ENCODE data around the gene ZRSR2. TPM values are rescaled to one million over a fixed set of nuclear protein-coding genes. Genes with fewer than 3 reads are reported as not detected.
"Not testable (repeated sequence)": the region's sequence is repeated elsewhere in the genome, so short reads cannot be mapped to it uniquely, and the experiment has no call there.

Gene ZRSR2
- total RNA-seq, 1 experiment from 2014 or later, result 6.4 TPM

DNA sequence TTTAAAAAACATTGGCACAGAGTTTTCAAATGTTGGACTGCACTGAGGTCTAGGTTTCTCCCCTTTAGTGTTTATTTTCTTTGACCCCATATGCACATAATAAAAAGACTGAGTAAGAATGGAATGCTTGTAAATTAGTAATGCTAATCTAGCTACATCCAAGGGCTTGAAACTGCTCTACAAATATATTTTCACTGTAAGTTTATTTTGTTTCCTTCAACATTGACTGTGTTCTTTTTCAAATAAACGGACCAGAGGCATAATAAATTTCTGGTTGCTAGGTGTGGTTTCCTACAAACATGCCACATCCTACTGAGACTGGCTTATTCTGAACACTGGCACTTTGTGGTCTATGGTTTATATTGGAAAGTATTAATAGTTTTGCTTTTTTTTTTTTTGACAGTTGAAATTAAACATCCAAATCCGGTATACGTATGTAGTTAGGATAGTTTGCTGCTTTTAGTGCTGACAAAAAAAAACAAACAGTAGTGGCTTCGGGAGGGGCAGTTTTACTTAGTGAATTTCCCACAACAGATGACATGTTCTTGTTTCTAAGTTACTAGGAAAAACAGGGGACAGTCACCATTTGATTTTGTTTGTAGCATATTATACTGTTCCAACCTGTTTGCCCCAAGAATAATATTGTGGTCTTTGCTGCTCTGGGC lies 39.0 kb upstream of the ZRSR2 start:
- ATAC-seq, result peak; percentile 89
- H3K9ac ChIP-seq (ENCODE audit: low read length), result peak overlapping the region; percentile 93
- peak overlapping the region; percentile 100 for H3K27ac ChIP-seq (ENCODE audit: low read length)
- H3K4me1 ChIP-seq (ENCODE audit: insufficient read depth, low read length), result peaks cover 35% of the 10 kb centered on the region
- H4K20me1 ChIP-seq (ENCODE audit: low read length), result no peaks in the 10 kb centered on the region
- H3K9me3 ChIP-seq (ENCODE audit: low read length), result no peaks in the 10 kb centered on the region
- H3K27me3 ChIP-seq (ENCODE audit: low read length), result no peaks in the 10 kb centered on the region
- peak; percentile 86 for DNase-seq
- H2AFZ ChIP-seq (ENCODE audit: low read length), result no peak overlapping the region
- no peaks in the 10 kb centered on the region for H3K36me3 ChIP-seq (ENCODE audit: low read depth, low read length)
- H3F3A ChIP-seq (ENCODE audit: low read length, unreplicated experiment), result peaks cover 16% of the 10 kb centered on the region
- H3K4me3 ChIP-seq (ENCODE audit: low read length), result peak overlapping the region; percentile 54
- POLR2A ChIA-PET (ENCODE audit: unreplicated experiment), result no interaction called here
- peak overlapping the region; percentile 86 for H3K4me2 ChIP-seq (ENCODE audit: low read length)
- no peak for TF ChIP-seq EZH2phosphoT487 (IDR thresholded peaks at IDR 0.05; ENCODE audit: borderline replicate concordance, low read length)
- TF ChIP-seq, protein P1, sequence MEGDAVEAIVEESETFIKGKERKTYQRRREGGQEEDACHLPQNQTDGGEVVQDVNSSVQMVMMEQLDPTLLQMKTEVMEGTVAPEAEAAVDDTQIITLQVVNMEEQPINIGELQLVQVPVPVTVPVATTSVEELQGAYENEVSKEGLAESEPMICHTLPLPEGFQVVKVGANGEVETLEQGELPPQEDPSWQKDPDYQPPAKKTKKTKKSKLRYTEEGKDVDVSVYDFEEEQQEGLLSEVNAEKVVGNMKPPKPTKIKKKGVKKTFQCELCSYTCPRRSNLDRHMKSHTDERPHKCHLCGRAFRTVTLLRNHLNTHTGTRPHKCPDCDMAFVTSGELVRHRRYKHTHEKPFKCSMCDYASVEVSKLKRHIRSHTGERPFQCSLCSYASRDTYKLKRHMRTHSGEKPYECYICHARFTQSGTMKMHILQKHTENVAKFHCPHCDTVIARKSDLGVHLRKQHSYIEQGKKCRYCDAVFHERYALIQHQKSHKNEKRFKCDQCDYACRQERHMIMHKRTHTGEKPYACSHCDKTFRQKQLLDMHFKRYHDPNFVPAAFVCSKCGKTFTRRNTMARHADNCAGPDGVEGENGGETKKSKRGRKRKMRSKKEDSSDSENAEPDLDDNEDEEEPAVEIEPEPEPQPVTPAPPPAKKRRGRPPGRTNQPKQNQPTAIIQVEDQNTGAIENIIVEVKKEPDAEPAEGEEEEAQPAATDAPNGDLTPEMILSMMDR (conservative IDR thresholded peaks at IDR 0.05; ENCODE audit: low read depth, low read length), result no peak
- no peak for TF ChIP-seq EZH2 (IDR thresholded peaks at IDR 0.05; ENCODE audit: low read length, unreplicated experiment)
- H3K9me2 ChIP-seq (replicated peaks; ENCODE audit: low read length), result no peaks in the 10 kb centered on the region
- intact Hi-C loops (cut with micrococcal nuclease), result loop anchor here (1.0 to 5.0 kb wide), 3 partner anchors 13 to 100 kb away; partner anchors contain the start of gene CA5B
- CTCF ChIA-PET, result no interaction called here
- no peaks in the 10 kb centered on the region for H3K79me2 ChIP-seq (ENCODE audit: low read length)
- BruUV-seq (replicated peaks), result no TSS peak

GRCh38 chrX:15755091-15755490 lies 35.2 kb upstream of the ZRSR2 start:
- intact Hi-C loops (cut with micrococcal nuclease), result no loop called here
- no peak overlapping the region for H2AFZ ChIP-seq (ENCODE audit: low read length)
- no TSS peak for BruUV-seq (replicated peaks)
- no peak overlapping the region for H3K4me2 ChIP-seq (ENCODE audit: low read length)
- no peaks in the 10 kb centered on the region for H3K9me2 ChIP-seq (replicated peaks; ENCODE audit: low read length)
- no peak for ATAC-seq
- no peaks in the 10 kb centered on the region for H3K79me2 ChIP-seq (ENCODE audit: low read length)
- peaks cover 18% of the 10 kb centered on the region for H3K4me1 ChIP-seq (ENCODE audit: insufficient read depth, low read length)
- H3K4me3 ChIP-seq (ENCODE audit: low read length), result no peak overlapping the region
- H3K27me3 ChIP-seq (ENCODE audit: low read length), result no peaks in the 10 kb centered on the region
- TF ChIP-seq EZH2 (IDR thresholded peaks at IDR 0.05; ENCODE audit: low read length, unreplicated experiment), result no peak
- TF ChIP-seq, protein P1 (conservative IDR thresholded peaks at IDR 0.05; ENCODE audit: low read depth, low read length), result no peak
- no peak for TF ChIP-seq EZH2phosphoT487 (IDR thresholded peaks at IDR 0.05; ENCODE audit: borderline replicate concordance, low read length)
- H4K20me1 ChIP-seq (ENCODE audit: low read length), result no peaks in the 10 kb centered on the region
- no peak for DNase-seq
- ChIA-PET POLR2A (ENCODE audit: unreplicated experiment) (no interaction called here), CTCF (no interaction called here)
- no peaks in the 10 kb centered on the region for H3K9me3 ChIP-seq (ENCODE audit: low read length)
- H3F3A ChIP-seq (ENCODE audit: low read length, unreplicated experiment), result peaks cover 15% of the 10 kb centered on the region
- no peaks in the 10 kb centered on the region for H3K36me3 ChIP-seq (ENCODE audit: low read depth, low read length)
- no peak overlapping the region for H3K9ac ChIP-seq (ENCODE audit: low read length)
- H3K27ac ChIP-seq (ENCODE audit: low read length), result no peak overlapping the region

DNA sequence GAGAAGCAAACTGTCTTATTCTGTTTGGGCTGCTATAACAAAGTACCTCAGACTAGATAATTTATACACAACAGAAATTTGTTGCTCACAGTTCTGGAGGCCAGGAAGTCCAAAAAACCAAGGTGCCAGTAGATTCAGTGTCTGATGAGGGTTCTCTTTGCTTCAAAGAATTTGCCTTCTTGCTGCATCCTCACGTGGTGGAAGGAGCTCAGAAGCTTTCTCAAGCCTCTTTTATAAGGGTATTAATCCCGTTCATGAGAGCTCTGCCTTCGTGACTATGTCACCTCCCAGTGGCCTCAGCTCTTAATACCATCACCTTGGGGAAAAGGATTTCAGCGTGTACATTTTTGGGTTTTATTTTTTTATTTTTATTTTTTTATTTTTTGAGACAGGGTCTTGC lies 32.1 kb upstream of the ZRSR2 start:
- Histone ChIP-seq H3K9me2 (replicated peaks; ENCODE audit: low read length) (no peaks in the 10 kb centered on the region), H3F3A (ENCODE audit: low read length, unreplicated experiment) (no peaks in the 10 kb centered on the region), H3K27me3 (ENCODE audit: low read length) (no peaks in the 10 kb centered on the region), H3K9me3 (ENCODE audit: low read length) (no peaks in the 10 kb centered on the region), H3K9ac (ENCODE audit: low read length) (no peak overlapping the region), H3K4me2 (ENCODE audit: low read length) (no peak overlapping the region), H3K27ac (ENCODE audit: low read length) (no peak overlapping the region), H3K4me3 (ENCODE audit: low read length) (no peak overlapping the region), H2AFZ (ENCODE audit: low read length) (no peak overlapping the region), H4K20me1 (ENCODE audit: low read length) (no peaks in the 10 kb centered on the region), H3K4me1 (ENCODE audit: insufficient read depth, low read length) (no peaks in the 10 kb centered on the region), H3K79me2 (ENCODE audit: low read length) (no peaks in the 10 kb centered on the region), H3K36me3 (ENCODE audit: low read depth, low read length) (no peaks in the 10 kb centered on the region)
- intact Hi-C loops (cut with micrococcal nuclease), result no loop called here
- no peak for TF ChIP-seq EZH2phosphoT487 (IDR thresholded peaks at IDR 0.05; ENCODE audit: borderline replicate concordance, low read length)
- TF ChIP-seq, protein P1 (conservative IDR thresholded peaks at IDR 0.05; ENCODE audit: low read depth, low read length), result no peak
- no peak for TF ChIP-seq EZH2 (IDR thresholded peaks at IDR 0.05; ENCODE audit: low read length, unreplicated experiment)
- POLR2A ChIA-PET (ENCODE audit: unreplicated experiment), result no interaction called here
- ATAC-seq (no peak), DNase-seq (no peak)
- CTCF ChIA-PET, result no interaction called here
- BruUV-seq (replicated peaks), result no TSS peak

DNA sequence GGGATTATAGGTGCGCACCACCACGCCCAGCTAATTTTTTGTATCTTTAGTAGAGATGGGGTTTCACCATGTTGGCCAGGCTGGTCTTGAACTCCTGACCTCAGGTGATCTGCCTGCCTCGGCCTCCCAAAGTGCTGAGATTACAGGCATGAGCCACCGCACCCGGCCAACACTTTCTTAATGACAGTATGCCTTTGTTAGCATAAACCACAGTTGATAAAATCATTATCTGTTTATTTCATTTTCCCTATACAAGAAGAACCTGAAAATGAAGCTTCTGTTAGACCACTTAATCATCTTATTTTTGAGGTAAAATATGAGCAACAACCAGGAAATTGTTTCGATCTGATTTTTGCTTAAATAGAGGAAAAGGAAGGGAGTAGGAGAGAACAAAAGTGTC lies 30.4 kb upstream of the ZRSR2 start:
- H3K27ac ChIP-seq (ENCODE audit: low read length); H3K4me3 ChIP-seq (ENCODE audit: low read length); BruUV-seq (replicated peaks); H3K9me3 ChIP-seq (ENCODE audit: low read length); intact Hi-C loops (cut with micrococcal nuclease); H3K9ac ChIP-seq (ENCODE audit: low read length); ATAC-seq; H3K27me3 ChIP-seq (ENCODE audit: low read length); H2AFZ ChIP-seq (ENCODE audit: low read length); H3K36me3 ChIP-seq (ENCODE audit: low read depth, low read length); H3K4me2 ChIP-seq (ENCODE audit: low read length); H3K79me2 ChIP-seq (ENCODE audit: low read length); DNase-seq; H3F3A ChIP-seq (ENCODE audit: low read length, unreplicated experiment); CTCF ChIA-PET; H3K4me1 ChIP-seq (ENCODE audit: insufficient read depth, low read length); H4K20me1 ChIP-seq (ENCODE audit: low read length); H3K9me2 ChIP-seq (replicated peaks; ENCODE audit: low read length): not testable (repeated sequence)
- POLR2A ChIA-PET (ENCODE audit: unreplicated experiment), result interaction anchor here (0.7 kb wide), 1 partner anchor 22 kb away, joined by 3 read pairs; no protein-coding TSS in a partner anchor

Data from PC-3 (cell line).